ENCODE data around the gene CITED2. TPM values are rescaled to one million over a fixed set of nuclear protein-coding genes. Genes with fewer than 3 reads are reported as not detected.

Gene CITED2
- polyA plus RNA-seq, 1 donor (not counting 4 experiments of a cell fraction or from before 2014, with no cell fraction given), result 25.0 TPM

DNA sequence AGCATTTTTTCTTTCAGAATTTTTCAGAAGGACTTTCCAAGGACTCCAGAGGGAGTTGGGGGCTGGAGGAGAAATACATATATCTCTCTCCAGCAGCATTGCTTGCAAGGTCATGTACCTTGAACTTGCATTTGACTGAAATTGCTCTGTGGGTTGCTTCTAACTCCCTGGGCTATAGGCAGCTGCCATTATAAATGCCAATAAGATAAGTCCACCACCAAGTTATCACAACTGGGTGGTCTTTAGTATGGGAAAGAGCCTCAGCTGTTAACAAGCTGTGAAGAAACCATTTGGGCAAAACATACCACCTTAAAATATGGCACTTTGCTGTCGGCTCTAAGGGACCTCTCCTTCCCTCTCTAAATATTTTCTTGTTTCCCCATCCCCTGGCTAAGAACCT lies 20.9 kb upstream of the CITED2 start:
- DNase-seq (ENCODE audit: low read depth, low spot score), result no peak
- no peak overlapping the region for H3K4me3 ChIP-seq (ENCODE audit: control insufficient read depth in 2 of 3, extremely low read depth in 1 of 3, insufficient read depth in 2 of 3, low read depth in 1 of 3, low read length in 3 of 3)
- H3K27ac ChIP-seq (ENCODE audit: control insufficient read depth, insufficient read depth, low read length), result no peak overlapping the region
- no peak overlapping the region for H2AFZ ChIP-seq (ENCODE audit: control insufficient read depth, low read length)
- dilution Hi-C loops (cut with MboI; ENCODE audit: extremely low pct_ligation_motif_present, low sequenced_read_pairs), result no loop called here
- H3K79me2 ChIP-seq (ENCODE audit: control insufficient read depth, insufficient read depth, low read length), result no peaks in the 10 kb centered on the region
- no peak for FAIRE-seq
- H3K9me3 ChIP-seq (ENCODE audit: control insufficient read depth, low read depth, low read length), result no peaks in the 10 kb centered on the region
- no peaks in the 10 kb centered on the region for H3K9me1 ChIP-seq (ENCODE audit: control insufficient read depth, extremely low read depth, insufficient read depth, low read length)
- H3K27me3 ChIP-seq (ENCODE audit: control insufficient read depth, extremely low read depth, insufficient read depth, low read length), result no peaks in the 10 kb centered on the region
- H3K9ac ChIP-seq (ENCODE audit: control insufficient read depth, extremely low read depth, insufficient read depth, low read length), result no peak overlapping the region
- no peaks in the 10 kb centered on the region for H3K4me1 ChIP-seq (ENCODE audit: control insufficient read depth, extremely low read depth, insufficient read depth, low read length)
- H3K4me2 ChIP-seq (ENCODE audit: control insufficient read depth, extremely low read depth, insufficient read depth, low read depth, low read length), result no peak overlapping the region
- TF ChIP-seq, protein P1, sequence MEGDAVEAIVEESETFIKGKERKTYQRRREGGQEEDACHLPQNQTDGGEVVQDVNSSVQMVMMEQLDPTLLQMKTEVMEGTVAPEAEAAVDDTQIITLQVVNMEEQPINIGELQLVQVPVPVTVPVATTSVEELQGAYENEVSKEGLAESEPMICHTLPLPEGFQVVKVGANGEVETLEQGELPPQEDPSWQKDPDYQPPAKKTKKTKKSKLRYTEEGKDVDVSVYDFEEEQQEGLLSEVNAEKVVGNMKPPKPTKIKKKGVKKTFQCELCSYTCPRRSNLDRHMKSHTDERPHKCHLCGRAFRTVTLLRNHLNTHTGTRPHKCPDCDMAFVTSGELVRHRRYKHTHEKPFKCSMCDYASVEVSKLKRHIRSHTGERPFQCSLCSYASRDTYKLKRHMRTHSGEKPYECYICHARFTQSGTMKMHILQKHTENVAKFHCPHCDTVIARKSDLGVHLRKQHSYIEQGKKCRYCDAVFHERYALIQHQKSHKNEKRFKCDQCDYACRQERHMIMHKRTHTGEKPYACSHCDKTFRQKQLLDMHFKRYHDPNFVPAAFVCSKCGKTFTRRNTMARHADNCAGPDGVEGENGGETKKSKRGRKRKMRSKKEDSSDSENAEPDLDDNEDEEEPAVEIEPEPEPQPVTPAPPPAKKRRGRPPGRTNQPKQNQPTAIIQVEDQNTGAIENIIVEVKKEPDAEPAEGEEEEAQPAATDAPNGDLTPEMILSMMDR (optimal IDR thresholded peaks at IDR 0.05 in 1 of 3, IDR thresholded peaks at IDR 0.05 in 1 of 3, conservative IDR thresholded peaks at IDR 0.05 in 1 of 3; ENCODE audit: extremely low read depth in 1 of 3, insufficient read depth in 2 of 3, low read length in 3 of 3), result no peak
- TF ChIP-seq EZH2 (IDR thresholded peaks at IDR 0.05; ENCODE audit: low read length), result no peak
- no peaks in the 10 kb centered on the region for H3K36me3 ChIP-seq (ENCODE audit: control insufficient read depth in 2 of 2, extremely low read depth in 1 of 2, insufficient read depth in 2 of 2, low read length in 2 of 2)
- H4K20me1 ChIP-seq (ENCODE audit: control insufficient read depth, extremely low read depth, insufficient read depth, low read length), result no peaks in the 10 kb centered on the region

DNA sequence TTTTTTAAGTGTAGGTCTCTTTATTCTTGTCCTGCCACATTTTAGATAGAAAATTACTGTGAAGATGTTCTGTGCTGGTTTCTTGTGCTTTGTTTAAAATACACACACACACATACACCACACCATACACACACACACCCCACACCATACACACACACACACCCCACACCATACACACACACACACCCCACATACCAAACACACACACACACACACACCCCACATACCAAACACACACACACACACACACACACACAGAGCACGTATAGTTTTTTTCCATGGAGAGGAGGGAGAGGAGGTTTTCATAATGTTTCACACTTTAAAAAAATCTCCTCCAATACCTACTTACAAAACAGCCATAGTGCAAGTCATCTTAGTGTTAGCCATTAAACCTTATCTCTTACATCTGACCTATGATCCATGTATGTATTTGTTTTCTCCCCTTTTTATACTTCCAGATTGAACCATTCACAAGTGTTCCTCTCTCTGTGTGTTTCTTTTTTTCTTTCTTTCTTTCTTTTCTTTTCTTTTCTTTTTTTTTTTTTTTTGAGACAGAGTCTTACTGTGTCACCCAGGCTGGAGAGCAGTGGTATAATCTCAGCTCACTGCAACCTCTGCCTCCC lies 19.7 kb upstream of the CITED2 start:
- no peak for TF ChIP-seq EZH2 (IDR thresholded peaks at IDR 0.05; ENCODE audit: low read length)
- TF ChIP-seq, protein P1 (optimal IDR thresholded peaks at IDR 0.05 in 1 of 3, IDR thresholded peaks at IDR 0.05 in 1 of 3, conservative IDR thresholded peaks at IDR 0.05 in 1 of 3; ENCODE audit: extremely low read depth in 1 of 3, insufficient read depth in 2 of 3, low read length in 3 of 3), result no peak
- DNase-seq (ENCODE audit: low read depth, low spot score) (no peak), FAIRE-seq (no peak)
- Histone ChIP-seq H4K20me1 (ENCODE audit: control insufficient read depth, extremely low read depth, insufficient read depth, low read length) (no peaks in the 10 kb centered on the region), H3K79me2 (ENCODE audit: control insufficient read depth, insufficient read depth, low read length) (no peaks in the 10 kb centered on the region), H3K27me3 (ENCODE audit: control insufficient read depth, extremely low read depth, insufficient read depth, low read length) (no peaks in the 10 kb centered on the region), H3K36me3 (ENCODE audit: control insufficient read depth in 2 of 2, extremely low read depth in 1 of 2, insufficient read depth in 2 of 2, low read length in 2 of 2) (no peaks in the 10 kb centered on the region), H2AFZ (ENCODE audit: control insufficient read depth, low read length) (no peak overlapping the region), H3K4me2 (ENCODE audit: control insufficient read depth, extremely low read depth, insufficient read depth, low read depth, low read length) (no peak overlapping the region), H3K9me1 (ENCODE audit: control insufficient read depth, extremely low read depth, insufficient read depth, low read length) (no peaks in the 10 kb centered on the region), H3K4me1 (ENCODE audit: control insufficient read depth, extremely low read depth, insufficient read depth, low read length) (no peaks in the 10 kb centered on the region), H3K27ac (ENCODE audit: control insufficient read depth, insufficient read depth, low read length) (no peak overlapping the region), H3K9me3 (ENCODE audit: control insufficient read depth, low read depth, low read length) (no peaks in the 10 kb centered on the region), H3K9ac (ENCODE audit: control insufficient read depth, extremely low read depth, insufficient read depth, low read length) (no peak overlapping the region), H3K4me3 (ENCODE audit: control insufficient read depth in 2 of 3, extremely low read depth in 1 of 3, insufficient read depth in 2 of 3, low read depth in 1 of 3, low read length in 3 of 3) (no peak overlapping the region)
- dilution Hi-C loops (cut with MboI; ENCODE audit: extremely low pct_ligation_motif_present, low sequenced_read_pairs), result no loop called here
